HG02970 (cell line): ENCODE measurements around the gene PTTG1.
"Not testable (repeated sequence)": the region's sequence is repeated elsewhere in the genome, so short reads cannot be mapped to it uniquely, and the experiment has no call there.

Experiments used
- ATAC-seq: cut with Tn5 transposase; IDR thresholded peaks from one replicate; pipeline ENCODE4 v1.9.1; 2021; ENCODE audit warnings: mild to moderate bottlenecking, moderate library complexity, moderate number of reproducible peaks; ENCODE audit not compliant: unreplicated experiment, low FRiP score

PTTG1 gene

GRCh38 chr5:160419458-160420330 lies 2.0 kb upstream of the PTTG1 start:
- ATAC-seq = no peak

- no peak for ATAC-seq
Measured at GRCh38 chr5:160420331-160420610, 1.4 kb upstream of the PTTG1 start.

GRCh38 chr5:160423099-160423498 lies 1.4 kb downstream of the PTTG1 start:
- no peak for ATAC-seq

- ATAC-seq = no peak
Measured at GRCh38 chr5:160427607-160428006, 6.0 kb downstream of the PTTG1 start.

- no peak for ATAC-seq
Measured at GRCh38 chr5:160432196-160432595, 10.5 kb downstream of the PTTG1 start.

GRCh38 chr5:160432787-160433186 lies 11.1 kb downstream of the PTTG1 start:
- no peak for ATAC-seq

GRCh38 chr5:160434022-160434531 lies 12.4 kb downstream of the PTTG1 start:
- ATAC-seq = peak; percentile 56

GRCh38 chr5:160435532-160435931 lies 13.9 kb downstream of the PTTG1 start:
- no peak for ATAC-seq

GRCh38 chr5:160436017-160436416 lies 14.4 kb downstream of the PTTG1 start:
- no peak for ATAC-seq

GRCh38 chr5:160436661-160437060 lies 15.0 kb downstream of the PTTG1 start:
- ATAC-seq = not testable (repeated sequence)

- no peak for ATAC-seq
Measured at GRCh38 chr5:160437271-160437670, 15.6 kb downstream of the PTTG1 start.

- peak; percentile 31 for ATAC-seq
Measured at GRCh38 chr5:160438316-160439204, 16.9 kb downstream of the PTTG1 start.

- peak; percentile 73 for ATAC-seq
Measured at GRCh38 chr5:160439205-160439600, 17.5 kb downstream of the PTTG1 start.

GRCh38 chr5:160441311-160441781 lies 19.7 kb downstream of the PTTG1 start:
- no peak for ATAC-seq

- ATAC-seq = no peak
Measured at GRCh38 chr5:160442824-160443431, 21.3 kb downstream of the PTTG1 start.

GRCh38 chr5:160444407-160444806 lies 22.8 kb downstream of the PTTG1 start:
- no peak for ATAC-seq

- ATAC-seq = no peak
Measured at GRCh38 chr5:160445132-160445531, 23.5 kb downstream of the PTTG1 start.

GRCh38 chr5:160445751-160446150 lies 24.1 kb downstream of the PTTG1 start:
- ATAC-seq = no peak

- ATAC-seq = no peak
Measured at GRCh38 chr5:160448886-160449285, 27.2 kb downstream of the PTTG1 start.

GRCh38 chr5:160449458-160449857 lies 27.8 kb downstream of the PTTG1 start:
- no peak for ATAC-seq
